ENCODE measurements around the gene CHDH. TPM values are rescaled to one million over a fixed set of nuclear protein-coding genes. Genes with fewer than 3 reads are reported as not detected.

Gene CHDH
- total RNA-seq, 1 donor from 2014 or later: 0.60 TPM

DNA sequence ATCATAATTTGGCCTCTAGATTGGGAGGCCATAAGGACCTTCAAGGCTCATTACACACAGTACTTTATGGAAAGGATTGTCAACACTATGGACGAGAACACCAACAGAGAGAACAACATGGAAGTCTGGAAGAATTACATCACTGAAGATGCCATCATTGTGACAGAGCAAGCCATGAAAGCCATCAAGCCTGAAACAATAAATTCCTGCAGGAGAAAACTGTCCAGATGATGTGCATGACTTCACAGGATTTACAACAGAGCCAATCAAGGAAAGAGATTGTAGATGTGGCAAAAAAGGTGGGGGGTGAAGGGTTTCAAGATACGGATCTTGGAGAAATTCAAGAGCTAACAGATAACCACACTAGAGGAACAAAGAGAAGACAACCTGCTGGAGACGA is 16.0 kb upstream of the CHDH start:
- Mint-ChIP-seq H3K27me3 (ENCODE audit: low read depth) (no peaks in the 10 kb centered on the region), H3K9me3 (ENCODE audit: low read depth) (peaks cover 10% of the 10 kb centered on the region), H3K36me3 (ENCODE audit: low read depth) (peaks cover 33% of the 10 kb centered on the region), H3K27ac (ENCODE audit: unreplicated experiment) (no peak overlapping the region), H3K4me3 (ENCODE audit: unreplicated experiment) (no peak overlapping the region), H3K4me1 (ENCODE audit: low read depth) (no peaks in the 10 kb centered on the region)
- TF ChIP-seq, protein P1, sequence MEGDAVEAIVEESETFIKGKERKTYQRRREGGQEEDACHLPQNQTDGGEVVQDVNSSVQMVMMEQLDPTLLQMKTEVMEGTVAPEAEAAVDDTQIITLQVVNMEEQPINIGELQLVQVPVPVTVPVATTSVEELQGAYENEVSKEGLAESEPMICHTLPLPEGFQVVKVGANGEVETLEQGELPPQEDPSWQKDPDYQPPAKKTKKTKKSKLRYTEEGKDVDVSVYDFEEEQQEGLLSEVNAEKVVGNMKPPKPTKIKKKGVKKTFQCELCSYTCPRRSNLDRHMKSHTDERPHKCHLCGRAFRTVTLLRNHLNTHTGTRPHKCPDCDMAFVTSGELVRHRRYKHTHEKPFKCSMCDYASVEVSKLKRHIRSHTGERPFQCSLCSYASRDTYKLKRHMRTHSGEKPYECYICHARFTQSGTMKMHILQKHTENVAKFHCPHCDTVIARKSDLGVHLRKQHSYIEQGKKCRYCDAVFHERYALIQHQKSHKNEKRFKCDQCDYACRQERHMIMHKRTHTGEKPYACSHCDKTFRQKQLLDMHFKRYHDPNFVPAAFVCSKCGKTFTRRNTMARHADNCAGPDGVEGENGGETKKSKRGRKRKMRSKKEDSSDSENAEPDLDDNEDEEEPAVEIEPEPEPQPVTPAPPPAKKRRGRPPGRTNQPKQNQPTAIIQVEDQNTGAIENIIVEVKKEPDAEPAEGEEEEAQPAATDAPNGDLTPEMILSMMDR (IDR thresholded peaks at IDR 0.05): no peak
- no peak for DNase-seq (ENCODE audit: low spot score)

DNA sequence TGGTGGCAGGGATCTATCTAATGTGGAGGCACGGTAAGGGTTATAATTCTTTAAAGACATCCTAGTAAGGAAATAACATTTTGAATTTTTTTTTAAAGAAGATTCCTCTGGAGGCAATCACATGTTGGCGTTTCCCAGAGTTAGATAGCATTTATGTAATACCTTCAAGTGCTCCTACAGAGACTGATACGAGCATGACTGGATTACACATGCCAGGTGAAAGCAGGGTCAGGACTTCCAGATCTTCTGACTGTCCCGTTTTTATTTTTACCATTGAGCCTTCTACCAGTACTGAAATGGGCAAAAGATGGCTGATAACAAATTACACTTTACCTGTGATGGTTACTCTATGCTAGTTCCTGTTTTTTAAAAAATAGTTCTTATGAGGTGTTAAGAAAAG is 14.0 kb upstream of the CHDH start:
- no peak overlapping the region for H3K27ac Mint-ChIP-seq (ENCODE audit: unreplicated experiment)
- no peaks in the 10 kb centered on the region for H3K4me1 Mint-ChIP-seq (ENCODE audit: low read depth)
- no peak for DNase-seq (ENCODE audit: low spot score)
- H3K9me3 Mint-ChIP-seq (ENCODE audit: low read depth): peaks cover 10% of the 10 kb centered on the region
- peaks cover 28% of the 10 kb centered on the region for H3K36me3 Mint-ChIP-seq (ENCODE audit: low read depth)
- no peaks in the 10 kb centered on the region for H3K27me3 Mint-ChIP-seq (ENCODE audit: low read depth)
- TF ChIP-seq, protein P1 (IDR thresholded peaks at IDR 0.05): no peak
- H3K4me3 Mint-ChIP-seq (ENCODE audit: unreplicated experiment): no peak overlapping the region

DNA sequence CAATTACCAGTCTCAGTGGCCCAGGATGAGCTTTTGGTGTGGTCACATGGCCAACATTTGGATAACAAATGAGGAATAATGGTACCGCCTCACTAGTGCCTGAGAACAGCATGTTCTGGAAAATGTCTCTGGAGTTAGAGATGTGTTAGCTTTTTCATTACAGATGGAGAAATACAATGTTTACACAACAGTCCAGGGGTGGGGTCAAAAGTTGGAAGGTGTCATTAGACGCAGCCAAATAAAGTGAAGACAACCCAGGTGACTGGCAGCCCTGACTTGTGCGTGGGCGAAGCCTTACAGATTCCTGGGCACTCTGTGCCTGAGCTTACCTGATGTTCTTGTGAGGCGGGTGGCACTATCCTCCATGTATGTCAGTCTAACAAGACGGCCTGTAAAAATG is 13.0 kb upstream of the CHDH start:
- Mint-ChIP-seq H3K36me3 (ENCODE audit: low read depth) (peaks cover 20% of the 10 kb centered on the region), H3K27me3 (ENCODE audit: low read depth) (no peaks in the 10 kb centered on the region), H3K4me1 (ENCODE audit: low read depth) (no peaks in the 10 kb centered on the region), H3K9me3 (ENCODE audit: low read depth) (peaks cover 10% of the 10 kb centered on the region), H3K27ac (ENCODE audit: unreplicated experiment) (no peak overlapping the region), H3K4me3 (ENCODE audit: unreplicated experiment) (no peak overlapping the region)
- TF ChIP-seq, protein P1 (IDR thresholded peaks at IDR 0.05): no peak
- DNase-seq (ENCODE audit: low spot score): no peak

DNA sequence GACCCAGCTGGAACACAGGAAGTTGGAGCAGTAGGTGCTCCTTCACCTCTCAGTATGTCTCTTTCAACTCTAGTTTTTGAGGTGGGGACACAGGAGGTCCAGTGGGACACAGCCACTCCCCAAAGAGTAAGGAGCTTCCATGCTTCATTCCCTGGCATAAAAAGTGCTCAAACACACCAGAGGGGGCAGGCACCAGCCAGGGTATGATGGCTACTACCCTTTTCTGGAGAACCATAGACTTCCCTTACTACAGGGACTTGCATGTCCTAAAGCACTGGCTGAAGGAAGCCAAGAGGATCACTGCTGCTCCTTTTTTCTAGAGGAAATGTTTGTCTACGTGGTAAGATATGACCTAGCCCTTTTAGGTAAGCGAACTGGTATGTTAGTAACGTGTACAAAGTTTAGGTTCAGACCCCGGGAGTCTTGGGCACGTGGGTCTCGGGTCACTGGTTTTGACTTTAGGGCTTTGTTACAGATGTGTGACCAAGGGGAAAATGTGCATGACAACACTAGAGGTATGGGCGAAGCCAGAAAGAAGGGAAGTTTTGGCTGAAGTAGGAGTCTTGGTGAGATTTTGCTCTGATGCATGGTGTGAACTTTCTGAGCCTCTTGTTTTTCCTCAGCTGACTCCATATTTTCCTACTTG is 12.0 kb upstream of the CHDH start:
- Mint-ChIP-seq H3K27me3 (ENCODE audit: low read depth) (no peaks in the 10 kb centered on the region), H3K27ac (ENCODE audit: unreplicated experiment) (no peak overlapping the region), H3K9me3 (ENCODE audit: low read depth) (peaks cover 10% of the 10 kb centered on the region), H3K4me1 (ENCODE audit: low read depth) (no peaks in the 10 kb centered on the region), H3K4me3 (ENCODE audit: unreplicated experiment) (no peak overlapping the region), H3K36me3 (ENCODE audit: low read depth) (peaks cover 17% of the 10 kb centered on the region)
- no peak for DNase-seq (ENCODE audit: low spot score)
- TF ChIP-seq, protein P1 (IDR thresholded peaks at IDR 0.05): no peak

DNA sequence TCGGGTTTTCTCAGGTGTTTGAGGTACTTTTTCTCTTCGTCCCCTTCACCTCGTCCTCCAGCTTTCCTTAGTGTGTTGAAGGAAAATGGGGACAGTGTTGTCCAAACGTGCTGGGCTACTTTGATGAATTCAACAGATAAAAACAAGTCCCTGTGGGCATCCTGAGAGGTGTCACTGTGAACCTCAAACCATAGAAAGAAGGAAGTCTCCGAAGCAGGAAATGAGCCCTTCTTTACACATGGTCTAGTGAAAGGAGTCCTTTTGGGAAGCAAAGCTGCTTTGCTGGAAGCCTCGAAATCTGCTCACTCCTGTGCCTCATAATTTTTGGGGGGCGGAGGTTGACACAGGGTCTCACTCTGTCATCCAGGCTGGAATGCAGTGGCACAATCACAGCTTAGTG is 10.7 kb upstream of the CHDH start:
- TF ChIP-seq, protein P1 (IDR thresholded peaks at IDR 0.05): no peak
- Mint-ChIP-seq H3K4me3 (ENCODE audit: unreplicated experiment) (no peak overlapping the region), H3K9me3 (ENCODE audit: low read depth) (peaks cover 4% of the 10 kb centered on the region)

More for the DNA sequence above, 10.7 kb upstream of the CHDH start:
- H3K27me3 Mint-ChIP-seq (ENCODE audit: low read depth): no peaks in the 10 kb centered on the region
- DNase-seq (ENCODE audit: low spot score): no peak
- H3K4me1 Mint-ChIP-seq (ENCODE audit: low read depth): no peaks in the 10 kb centered on the region
- H3K36me3 Mint-ChIP-seq (ENCODE audit: low read depth): peaks cover 11% of the 10 kb centered on the region
- no peak overlapping the region for H3K27ac Mint-ChIP-seq (ENCODE audit: unreplicated experiment)
